Caco-2 (cell line): ENCODE data around the gene PSMA1. TPM values are rescaled to one million over a fixed set of nuclear protein-coding genes. Genes with fewer than 3 reads are reported as not detected.

Experiments
- BruUV-seq: library from RNA; stranded (reverse); fragments of 400-500 nt; replicated peaks from 2 replicates; lab custom pipeline; 2021; lab: Mats Ljungman, UMichigan
- CTCF ChIA-PET: fragments of 300-600 bp; sonication (Branson Sonifier 250); formaldehyde crosslinking; loops from one replicate; lab custom pipeline; 2022; ENCODE audit warnings: antibody characterized with exemption; lab: Charles Lee
- POLR2A ChIA-PET: fragments of 300-600 bp; sonication (Branson Sonifier 250); formaldehyde crosslinking; loops from one replicate; lab custom pipeline; 2022; ENCODE audit warnings: antibody characterized with exemption; lab: Charles Lee
- DNase-seq, 2 experiments: peaks; one replicate each; pipeline versions ENCODE4 v3.0.0 to v3.0.0-alpha.2; 2020 to 2022
- H3K27me3 ChIP-seq: replicated peaks from 2 replicates; pipeline ENCODE4 v1.6.0; 2011; ENCODE audit warnings: low read length; ENCODE audit not compliant: control insufficient read depth, insufficient read depth
- H3K36me3 ChIP-seq: 2 replicates; pipeline ENCODE4 v1.5.1; 2011; ENCODE audit warnings: low read length; ENCODE audit not compliant: control insufficient read depth, insufficient read depth
- H3K4me1 ChIP-seq: fragments of 250-450 bp; sonication (Bioruptor Pico); 2 replicates; pipeline ENCODE4 v1.5.1; 2020; ENCODE audit warnings: mild to moderate bottlenecking
- H3K4me3 ChIP-seq: 2 replicates; pipeline ENCODE4 v1.5.1; 2011; ENCODE audit warnings: low read depth, mild to moderate bottlenecking, control low read depth, low read length
- H3K9me3 ChIP-seq: fragments of 250-450 bp; sonication (Bioruptor Pico); 2 replicates; pipeline ENCODE4 v1.5.1; 2020; ENCODE audit warnings: mild to moderate bottlenecking, moderate library complexity
- H3K27ac Mint-ChIP-seq: one replicate; pipeline ENCODE4 v1.8.0; 2022; ENCODE audit warnings: mixed read lengths; ENCODE audit not compliant: unreplicated experiment
- H3K27me3 Mint-ChIP-seq: one replicate; pipeline ENCODE4 v1.8.0; 2022; ENCODE audit warnings: mixed read lengths; ENCODE audit not compliant: insufficient read depth, unreplicated experiment
- H3K36me3 Mint-ChIP-seq: one replicate; pipeline ENCODE4 v1.8.0; 2022; ENCODE audit warnings: mild to moderate bottlenecking, mixed read lengths; ENCODE audit not compliant: insufficient read depth, unreplicated experiment
- H3K4me1 Mint-ChIP-seq: one replicate; pipeline ENCODE4 v1.8.0; 2022; ENCODE audit warnings: low read depth, mixed read lengths; ENCODE audit not compliant: unreplicated experiment
- H3K4me3 Mint-ChIP-seq: one replicate; pipeline ENCODE4 v1.8.0; 2022; ENCODE audit warnings: mild to moderate bottlenecking, moderate library complexity, mixed read lengths; ENCODE audit not compliant: unreplicated experiment
- H3K9me3 Mint-ChIP-seq: one replicate; pipeline ENCODE4 v1.8.0; 2022; ENCODE audit warnings: mixed read lengths; ENCODE audit not compliant: unreplicated experiment
- CTCF ChIP-seq, 2 experiments: fragments of 200-600 bp in 1 of 2; IDR thresholded peaks; 1 replicate in 1 of 2; 2 replicates in 1 of 2; pipeline versions ENCODE4 v1.5.1 to v1.8.0; 2011 to 2022; ENCODE audit warnings: antibody characterized with exemption in 1 of 2, control low read depth in 1 of 2, inconsistent platforms in 1 of 2, low read depth in 1 of 2, low read length in 1 of 2, mild to moderate bottlenecking in 1 of 2, moderate library complexity in 1 of 2; ENCODE audit not compliant: insufficient read depth in 1 of 2, severe bottlenecking in 1 of 2, unreplicated experiment in 1 of 2
- intact Hi-C: fragments of 100-400 bp; cut with micrococcal nuclease; formaldehyde crosslinking; loops from one replicate; pipeline ENCODE4 v1.10.0; 2022; ENCODE audit not compliant: unreplicated experiment
- total RNA-seq: library from RNA; stranded (reverse); gene quantifications from 2 replicates; pipeline ENCODE4 v1.2.3, GENCODE V29; 2022

Gene PSMA1
- total RNA-seq, 1 experiment from 2014 or later = 194 TPM

DNA sequence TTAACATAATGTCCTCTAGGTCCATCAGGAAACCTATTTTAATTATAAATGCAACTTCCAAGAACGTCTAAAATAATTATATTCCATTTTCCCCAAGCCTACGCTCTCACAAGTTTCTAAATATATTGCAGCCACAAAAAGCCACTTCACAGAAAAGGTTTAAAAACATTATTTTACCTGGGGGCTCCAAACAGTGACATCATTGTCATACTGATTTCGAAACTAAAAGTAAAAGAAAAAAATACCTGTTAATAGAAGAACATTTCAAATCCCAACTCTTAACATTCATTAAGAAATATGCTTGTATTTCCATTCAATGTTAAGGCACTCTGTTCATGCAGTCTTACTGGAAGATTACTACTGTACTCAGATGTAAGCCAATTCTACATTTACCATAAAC, 1.4 kb downstream of the PSMA1 start:
- H3K36me3 Mint-ChIP-seq = peaks cover 41% of the 10 kb centered on the region
- H3K27me3 ChIP-seq = no peaks in the 10 kb centered on the region
- H3K9me3 ChIP-seq = no peaks in the 10 kb centered on the region
- DNase-seq = no peak
- H3K4me3 ChIP-seq = peak overlapping the region; percentile 80
- intact Hi-C loops = no loop called here
- POLR2A ChIA-PET = no interaction called here
- no peaks in the 10 kb centered on the region for H3K9me3 Mint-ChIP-seq
- CTCF ChIA-PET = no interaction called here
- peak overlapping the region; percentile 96 for H3K27ac Mint-ChIP-seq
- H3K4me3 Mint-ChIP-seq = peak overlapping the region; percentile 76
- peaks cover 6% of the 10 kb centered on the region; the same call in 1 of the 2 replicates for H3K4me1 ChIP-seq
- no peaks in the 10 kb centered on the region for H3K27me3 Mint-ChIP-seq
- peaks cover 11% of the 10 kb centered on the region for H3K4me1 Mint-ChIP-seq
- no peaks in the 10 kb centered on the region; the same call in none of the 2 replicates for H3K36me3 ChIP-seq
- no TSS peak for BruUV-seq
- TF ChIP-seq CTCF (IDR thresholded peaks at IDR 0.05; ENCODE audit: insufficient read depth in 1 of 2, low read depth in 1 of 2, low read length in 1 of 2, severe bottlenecking in 1 of 2, unreplicated experiment in 1 of 2) = no peak

DNA sequence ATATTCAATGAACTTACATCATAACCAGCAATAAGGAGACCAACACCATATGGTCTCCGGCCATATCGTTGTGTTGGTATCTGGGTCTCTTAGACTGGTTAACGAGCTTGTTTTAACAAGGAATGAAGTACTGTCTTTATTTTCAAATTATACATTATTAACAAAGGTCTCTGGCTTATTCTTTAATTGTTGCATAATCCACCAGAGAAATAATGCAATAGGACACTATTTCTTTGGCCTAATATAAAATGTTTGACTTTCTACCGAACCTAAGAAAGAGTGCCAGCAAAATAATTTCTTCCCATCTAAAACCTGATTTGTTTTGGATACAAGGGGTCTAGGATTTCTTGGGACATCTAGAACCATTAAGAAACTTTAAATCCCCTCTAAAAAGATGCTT, 6.4 kb downstream of the PSMA1 start:
- no peak overlapping the region for H3K4me3 Mint-ChIP-seq

DNA sequence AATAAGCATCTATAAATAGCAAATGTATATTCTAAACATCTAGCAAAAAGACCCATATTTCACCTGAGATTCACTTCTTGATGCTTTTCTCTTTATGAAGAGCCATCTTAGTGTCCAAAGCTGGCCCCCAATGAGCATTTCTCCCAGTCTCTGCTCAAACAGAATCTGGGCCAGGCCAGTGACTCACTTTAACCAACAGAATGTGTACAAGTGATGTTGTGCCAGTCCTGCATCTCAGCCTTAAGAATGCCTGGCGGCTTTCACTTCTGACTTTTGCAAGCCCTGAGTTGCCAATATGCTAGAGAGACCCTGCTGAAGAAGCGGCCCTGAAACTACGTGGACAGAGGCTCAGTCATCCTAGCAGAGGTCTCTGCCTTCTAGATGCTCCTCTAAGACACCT, 13.7 kb downstream of the PSMA1 start:
- Histone ChIP-seq H3K36me3 (peaks cover 5% of the 10 kb centered on the region; the same call in 1 of the 2 replicates), H3K4me3 (no peak overlapping the region), H3K27me3 (no peaks in the 10 kb centered on the region), H3K4me1 (no peaks in the 10 kb centered on the region), H3K9me3 (no peaks in the 10 kb centered on the region)
- Mint-ChIP-seq H3K4me1 (no peaks in the 10 kb centered on the region), H3K27me3 (no peaks in the 10 kb centered on the region), H3K27ac (no peak overlapping the region), H3K9me3 (no peaks in the 10 kb centered on the region), H3K36me3 (peaks cover 84% of the 10 kb centered on the region), H3K4me3 (no peak overlapping the region)
- ChIA-PET CTCF (no interaction called here), POLR2A (no interaction called here)
- intact Hi-C loops = no loop called here
- no peak for TF ChIP-seq CTCF (IDR thresholded peaks at IDR 0.05; ENCODE audit: insufficient read depth in 1 of 2, low read depth in 1 of 2, low read length in 1 of 2, severe bottlenecking in 1 of 2, unreplicated experiment in 1 of 2)
- BruUV-seq = no TSS peak
- DNase-seq = no peak

More for the DNA sequence above, 6.4 kb downstream of the PSMA1 start:
- TF ChIP-seq CTCF (IDR thresholded peaks at IDR 0.05; ENCODE audit: insufficient read depth in 1 of 2, low read depth in 1 of 2, low read length in 1 of 2, severe bottlenecking in 1 of 2, unreplicated experiment in 1 of 2) = no peak
- no TSS peak for BruUV-seq
- Histone ChIP-seq H3K4me3 (no peak overlapping the region), H3K9me3 (no peaks in the 10 kb centered on the region), H3K36me3 (peaks cover 1% of the 10 kb centered on the region; the same call in 1 of the 2 replicates), H3K4me1 (peaks cover 4% of the 10 kb centered on the region; the same call in 1 of the 2 replicates), H3K27me3 (no peaks in the 10 kb centered on the region)
- intact Hi-C loops = no loop called here
- ChIA-PET CTCF (no interaction called here), POLR2A (no interaction called here)
- no peak for DNase-seq
- H3K4me1 Mint-ChIP-seq = peaks cover 5% of the 10 kb centered on the region
- H3K27ac Mint-ChIP-seq = no peak overlapping the region
- H3K36me3 Mint-ChIP-seq = peaks cover 70% of the 10 kb centered on the region
- no peaks in the 10 kb centered on the region for H3K9me3 Mint-ChIP-seq
- H3K27me3 Mint-ChIP-seq = no peaks in the 10 kb centered on the region
